Occipital lobe (tissue), 2 donors: ENCODE data around the gene DPPA3. TPM values are rescaled to one million over a fixed set of nuclear protein-coding genes. Genes with fewer than 3 reads are reported as not detected.
"Not testable (repeated sequence)": the region's sequence is repeated elsewhere in the genome, so short reads cannot be mapped to it uniquely, and the experiment has no call there.

Source experiments
- DNase-seq: peaks from one replicate; lab custom pipeline; 2025; lab: John Stamatoyannopoulos, UW
- total RNA-seq: library from RNA; depleted of rRNA; stranded (reverse); fragments of >200 nt; gene quantifications from one replicate; pipeline ENCODE4 v1.2.3, GENCODE V29; 2014

DPPA3 gene
- total RNA-seq, result not detected

DNA sequence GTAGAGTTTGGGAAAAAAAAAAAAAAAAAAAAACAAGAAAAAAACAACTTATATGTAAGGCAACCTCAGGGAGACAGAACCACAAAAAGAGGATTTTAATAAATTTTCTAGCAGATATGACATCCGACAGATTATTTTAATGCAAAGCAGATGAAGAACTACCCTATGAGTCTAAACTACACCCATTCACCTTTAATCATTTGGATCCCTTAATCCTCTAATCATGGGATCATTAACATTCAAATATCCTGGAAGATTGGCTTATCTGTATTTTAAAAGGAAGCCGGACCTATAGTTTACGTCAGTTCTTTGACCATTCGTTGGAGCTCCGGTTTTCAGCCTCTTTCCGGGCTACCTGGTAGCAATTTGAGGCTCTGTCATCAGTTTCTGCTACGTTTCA lies at the start of gene DPPA3:
DPPA3 (plus strand) TSS at position 301 of the 400 bp plus-strand sequence. CDS start 138 bp downstream, outside the sequence.
- no peak for DNase-seq

DNA sequence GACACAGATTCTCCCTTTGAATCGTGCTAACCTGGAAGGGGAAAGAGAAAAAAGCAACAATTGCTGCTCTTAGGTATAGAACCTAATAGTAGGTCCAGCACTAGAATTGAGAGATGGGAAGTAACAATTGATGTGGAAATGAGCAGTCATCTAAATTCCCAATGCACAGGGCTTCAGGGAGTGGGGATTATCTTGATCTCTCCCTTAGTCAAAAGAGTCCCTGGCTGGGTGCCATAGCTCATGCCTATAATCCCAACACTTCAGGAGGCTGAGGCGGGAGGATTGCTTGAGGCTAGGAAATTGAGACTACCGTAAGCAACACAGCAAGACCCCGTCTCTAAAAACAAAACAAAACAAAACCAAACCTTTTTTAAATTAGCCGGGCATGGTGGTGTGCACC lies 49.5 kb upstream of the DPPA3 start:
- DNase-seq, result no peak

DNA sequence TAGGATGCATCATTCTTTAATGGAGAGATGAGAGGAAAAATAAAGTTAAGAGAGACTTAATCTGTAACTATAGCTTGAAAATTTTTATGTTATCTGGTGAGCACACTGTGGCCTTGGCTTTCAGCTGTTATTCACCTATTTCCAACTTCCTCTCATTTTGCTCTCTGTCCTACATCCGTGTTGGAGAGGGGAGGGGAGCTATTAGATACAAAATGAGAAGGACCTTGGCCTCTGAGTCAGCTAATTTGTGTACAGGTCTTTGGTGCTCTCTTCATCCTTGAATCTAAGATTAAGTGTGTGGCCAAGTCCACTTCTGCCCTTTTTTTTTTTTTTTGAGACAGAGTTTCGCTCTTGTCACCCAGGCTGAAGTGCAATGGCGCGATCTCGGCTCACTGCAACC lies 44.6 kb upstream of the DPPA3 start:
- DNase-seq, result no peak

DNA sequence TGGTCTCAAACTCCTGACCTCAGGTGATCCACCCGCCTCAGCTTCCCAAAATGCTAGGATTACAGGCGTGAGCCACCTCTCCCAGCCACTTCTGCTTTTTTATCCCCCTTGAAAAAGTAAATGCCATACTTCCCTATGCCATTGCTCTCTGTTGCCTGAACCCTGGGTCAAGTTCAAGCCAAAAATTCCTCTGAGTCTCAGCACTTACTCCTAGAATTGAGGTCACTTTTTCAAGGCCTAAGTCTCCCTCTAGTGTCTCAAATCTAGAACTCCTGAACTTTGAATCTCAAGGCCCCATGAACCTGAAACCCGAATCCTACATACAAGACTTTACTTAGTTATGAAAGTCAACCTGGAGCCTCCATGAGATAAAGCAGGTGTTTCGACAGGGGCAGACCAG lies 44.1 kb upstream of the DPPA3 start:
- no peak for DNase-seq

DNA sequence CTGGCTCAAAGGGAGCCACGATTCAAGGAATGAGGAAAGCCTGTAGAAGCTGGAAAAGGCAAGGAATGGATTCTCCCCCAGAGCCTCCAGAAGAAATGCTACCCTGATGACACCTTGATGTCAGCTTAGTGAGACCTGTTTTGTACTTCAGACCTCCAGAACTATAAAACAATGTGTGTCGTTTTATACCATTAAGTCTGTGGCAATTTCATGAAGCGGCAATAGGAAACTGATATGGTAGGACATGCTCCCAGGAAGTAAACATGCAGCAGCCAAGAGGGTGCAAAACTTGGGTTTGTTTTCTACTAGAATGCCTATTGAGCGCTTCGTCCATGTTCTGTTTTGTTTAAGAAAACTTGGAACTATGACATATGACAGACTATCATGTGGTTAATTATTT lies 43.1 kb upstream of the DPPA3 start:
- no peak for DNase-seq

DNA sequence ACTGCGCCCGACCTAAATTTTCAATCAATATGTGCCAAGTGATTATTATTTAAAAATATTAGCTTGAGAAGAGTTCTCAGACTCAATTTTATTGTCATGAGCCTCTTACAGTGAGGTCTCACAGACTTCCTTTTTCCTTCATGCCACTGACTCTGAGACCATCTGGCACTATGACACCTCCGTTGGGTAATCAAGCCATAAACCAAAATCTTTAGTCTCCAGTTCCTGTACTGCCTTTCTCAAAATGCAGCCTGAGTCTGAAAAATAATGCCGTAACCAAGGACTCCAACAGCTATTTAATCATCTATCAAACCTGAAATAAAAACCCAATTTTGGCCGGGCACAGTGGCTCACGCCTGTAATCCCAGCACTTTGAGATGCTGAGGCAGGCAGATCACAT lies 35.8 kb upstream of the DPPA3 start:
- DNase-seq, result not testable (repeated sequence)

DNA sequence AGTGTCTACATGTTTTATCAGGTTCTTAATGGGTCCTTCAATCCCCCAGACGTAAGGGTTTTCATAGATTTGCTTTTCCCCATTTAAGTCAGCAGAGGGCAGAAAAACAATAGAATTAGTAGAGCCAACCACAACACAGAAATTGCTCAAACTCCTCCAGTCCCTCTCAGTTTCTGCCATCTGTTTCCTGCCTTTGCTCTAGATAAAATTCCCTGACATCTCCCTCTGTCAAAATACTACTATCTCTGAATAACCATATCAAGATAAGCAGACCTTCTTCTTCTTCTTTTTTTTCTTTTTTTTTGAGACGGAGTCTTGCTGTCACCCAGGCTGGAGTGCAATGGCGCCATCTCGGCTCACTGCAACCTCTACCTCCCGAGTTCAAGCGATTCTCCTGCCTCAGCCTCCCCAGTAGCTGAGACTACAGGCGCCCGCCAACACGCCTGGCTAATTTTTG lies 33.8 kb upstream of the DPPA3 start:
- DNase-seq, result not testable (repeated sequence)

DNA sequence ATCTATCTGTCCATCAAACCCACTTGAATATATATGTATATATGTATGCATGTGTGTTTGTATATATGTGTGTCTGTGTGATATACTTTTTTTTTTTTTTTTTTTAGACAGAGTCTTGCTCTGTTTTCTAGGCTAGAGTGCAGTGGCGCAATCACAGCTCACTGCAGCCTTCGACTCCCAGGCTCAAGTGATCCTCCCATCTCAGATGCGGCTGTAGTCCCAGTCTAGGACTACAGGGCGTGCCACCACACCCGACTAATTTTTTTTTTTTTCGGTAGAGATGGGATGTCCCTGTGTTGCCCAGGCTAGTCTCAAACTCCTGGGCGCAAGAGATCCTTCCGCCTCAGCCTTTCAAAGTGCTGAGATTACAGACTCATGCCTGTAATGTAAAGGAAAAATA lies 32.5 kb upstream of the DPPA3 start:
- DNase-seq, result no peak

DNA sequence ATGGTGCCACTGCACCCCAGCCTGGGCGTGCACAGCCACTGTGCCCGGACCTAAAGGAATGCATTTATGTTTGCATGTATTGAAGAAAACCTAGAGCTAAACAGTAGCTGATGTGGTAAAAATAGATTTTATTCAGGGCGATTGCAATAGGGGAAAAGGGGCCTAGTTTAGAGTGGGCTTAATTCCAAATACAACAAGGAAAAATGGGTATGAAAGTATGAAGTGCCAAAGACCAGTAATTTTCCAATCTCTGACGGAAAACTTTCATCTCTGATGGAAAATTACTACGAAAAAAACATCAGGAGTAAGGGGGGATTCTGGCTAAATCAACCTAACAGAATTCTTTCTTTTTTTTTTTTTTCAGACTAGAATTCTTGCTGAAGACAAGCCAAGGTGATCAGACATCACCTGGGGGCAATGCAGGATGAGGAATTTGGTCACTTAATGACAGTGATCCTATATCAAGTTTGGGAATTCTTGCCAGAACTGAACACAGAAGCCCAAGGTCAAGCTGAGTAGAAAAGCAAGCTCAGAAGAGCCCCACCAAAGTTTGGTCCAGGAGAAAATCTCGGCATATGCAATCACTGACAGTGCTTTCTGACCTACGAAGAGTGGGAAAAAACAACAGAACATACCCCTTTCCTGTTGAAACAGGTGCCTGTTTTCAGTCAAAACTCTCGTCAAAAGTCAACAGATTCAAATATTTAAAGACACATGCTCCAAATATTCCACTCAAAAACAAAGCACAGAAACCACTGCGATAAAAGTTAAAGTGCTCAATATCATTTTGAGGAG lies 31.8 kb upstream of the DPPA3 start:
- DNase-seq, result no peak

DNA sequence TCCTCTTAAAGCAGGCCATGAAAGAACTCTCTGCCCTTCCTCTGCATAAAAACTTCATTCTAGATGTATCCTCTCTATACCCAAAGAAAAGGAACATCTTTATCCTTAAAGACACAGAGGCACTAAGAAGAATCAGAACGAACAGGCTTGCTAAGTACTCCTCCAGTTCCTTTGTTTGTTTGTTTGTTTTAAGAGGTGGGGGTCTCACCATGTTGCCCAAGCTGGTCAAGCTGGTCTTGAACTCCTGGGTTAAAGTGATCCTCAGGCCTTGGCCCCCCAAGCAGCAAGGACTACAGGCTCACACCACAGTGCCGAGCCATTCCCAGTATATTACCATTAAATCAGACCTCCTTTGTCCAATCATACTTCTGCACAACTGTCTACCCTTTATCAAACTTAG lies 29.7 kb upstream of the DPPA3 start:
- DNase-seq, result no peak

DNA sequence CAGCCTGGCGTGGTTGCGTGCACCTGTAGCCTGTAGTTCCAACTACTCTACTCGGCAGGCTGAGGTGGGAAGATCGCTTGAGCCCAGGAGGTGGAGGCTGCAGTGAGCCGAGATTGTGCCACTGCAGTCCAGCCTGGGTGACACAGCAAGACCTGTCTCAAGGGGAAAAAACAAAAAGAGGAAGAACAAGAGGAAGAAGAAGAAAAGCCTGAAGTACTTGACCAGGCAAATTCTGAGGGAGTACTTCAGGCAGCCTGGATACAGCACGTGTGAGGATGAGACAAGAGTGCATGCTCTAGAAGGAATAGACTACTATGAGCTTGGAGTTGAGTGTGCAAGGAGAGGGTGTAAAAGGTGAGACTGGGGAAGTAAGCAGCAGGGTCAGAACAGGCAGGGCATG lies 17.4 kb upstream of the DPPA3 start:
- DNase-seq, result no peak

DNA sequence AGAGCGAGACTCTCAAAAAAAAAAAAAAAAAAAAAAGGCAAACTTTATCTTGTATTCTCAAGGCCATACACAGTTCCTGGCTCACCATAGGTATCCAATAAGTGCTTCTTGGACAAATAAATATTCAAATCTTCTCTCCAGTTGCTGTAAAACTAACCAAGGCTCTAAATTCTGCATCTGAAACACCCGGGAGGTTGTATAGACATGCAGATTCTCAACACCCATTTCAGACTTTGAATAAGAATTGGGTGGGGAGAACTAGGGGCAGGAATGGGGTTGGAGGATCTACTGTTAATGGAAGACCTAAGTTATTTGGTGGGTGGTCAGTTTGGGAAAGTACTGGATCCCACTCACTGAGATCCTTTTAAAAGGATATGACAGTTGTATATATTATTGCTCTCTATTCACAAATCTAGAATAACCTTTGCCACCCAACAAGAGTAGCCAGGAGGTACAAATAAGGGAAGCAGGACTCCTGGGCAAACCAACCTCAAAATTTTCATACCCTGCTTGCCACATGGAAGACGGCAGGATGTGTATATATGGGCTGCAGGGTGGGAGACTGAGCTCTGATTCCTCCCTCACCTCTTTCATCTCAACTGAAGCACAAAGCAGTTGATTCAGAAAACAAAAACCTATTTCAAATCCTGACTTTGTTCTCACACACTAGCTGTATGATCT lies 16.5 kb upstream of the DPPA3 start:
- DNase-seq, result no peak

DNA sequence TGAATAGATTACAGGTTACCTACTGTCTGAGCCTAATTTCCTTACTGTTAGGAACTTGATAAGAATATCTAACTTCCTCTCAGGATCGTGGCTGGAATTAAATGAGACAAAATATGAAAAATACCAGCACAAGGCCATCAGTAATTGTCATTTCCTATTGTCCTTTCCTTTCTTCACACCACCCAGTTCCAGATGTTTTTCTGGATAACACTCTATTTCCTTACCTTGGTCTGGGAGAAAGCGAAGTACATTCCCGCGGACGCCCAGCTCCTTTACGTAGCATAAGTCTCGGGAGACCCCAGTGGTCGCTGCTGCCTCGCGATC lies 16.0 kb upstream of the DPPA3 start:
- no peak for DNase-seq

DNA sequence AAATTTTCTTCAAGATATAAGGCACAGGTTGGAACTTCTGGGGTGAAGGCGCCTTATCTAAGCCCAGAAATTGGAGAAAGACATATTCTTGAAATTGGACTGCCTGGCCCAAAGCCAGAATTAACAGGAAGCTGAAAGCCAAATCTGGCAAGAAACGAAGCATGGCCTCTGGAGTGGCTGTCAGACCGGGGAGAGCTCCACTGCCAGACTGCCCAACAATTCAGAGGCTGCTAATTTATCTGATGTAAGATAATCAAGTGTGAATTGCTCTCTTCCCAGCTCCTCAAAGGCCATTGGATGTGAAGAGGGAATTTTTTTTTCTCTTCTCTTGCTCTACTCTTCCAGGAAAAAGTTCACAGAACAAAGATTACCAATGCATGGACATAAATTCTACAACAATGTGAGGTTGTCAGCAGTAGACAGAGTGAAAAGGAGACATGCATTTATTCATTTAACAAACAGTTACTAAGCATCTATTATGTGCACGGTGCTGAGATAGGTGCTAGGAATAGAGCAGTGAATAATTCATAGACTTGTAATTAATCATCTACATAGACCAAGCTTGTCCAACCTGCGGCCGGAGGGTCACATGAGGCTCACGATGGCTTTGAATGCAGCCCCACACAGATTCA lies 15.6 kb upstream of the DPPA3 start, which contains the start of gene GDF3:
GDF3 (minus strand) TSS at position 210 of the 632 bp plus-strand sequence; CDS start at position 163, 47 bp downstream.
- no peak for DNase-seq

DNA sequence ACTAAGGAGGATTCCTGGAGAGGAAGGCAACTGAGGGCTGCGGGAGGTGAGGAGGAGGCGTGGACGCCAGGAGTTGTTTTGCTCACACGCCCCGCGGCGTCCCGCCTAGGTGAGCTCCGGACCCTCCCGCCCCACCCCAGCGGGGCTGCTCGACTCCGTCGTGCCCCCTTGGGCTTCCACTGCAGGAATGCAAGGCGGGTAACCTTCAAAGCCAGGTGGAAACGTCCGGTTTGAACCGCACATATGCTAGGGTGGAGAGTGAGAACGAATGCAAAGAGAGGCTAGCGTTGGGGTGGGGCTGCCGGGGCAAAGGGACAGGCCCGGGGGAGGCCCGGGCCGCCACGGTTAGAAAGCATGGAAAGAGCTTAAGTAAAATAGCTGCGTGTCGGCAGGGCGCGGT lies 5.4 kb upstream of the DPPA3 start:
- DNase-seq, result no peak

DNA sequence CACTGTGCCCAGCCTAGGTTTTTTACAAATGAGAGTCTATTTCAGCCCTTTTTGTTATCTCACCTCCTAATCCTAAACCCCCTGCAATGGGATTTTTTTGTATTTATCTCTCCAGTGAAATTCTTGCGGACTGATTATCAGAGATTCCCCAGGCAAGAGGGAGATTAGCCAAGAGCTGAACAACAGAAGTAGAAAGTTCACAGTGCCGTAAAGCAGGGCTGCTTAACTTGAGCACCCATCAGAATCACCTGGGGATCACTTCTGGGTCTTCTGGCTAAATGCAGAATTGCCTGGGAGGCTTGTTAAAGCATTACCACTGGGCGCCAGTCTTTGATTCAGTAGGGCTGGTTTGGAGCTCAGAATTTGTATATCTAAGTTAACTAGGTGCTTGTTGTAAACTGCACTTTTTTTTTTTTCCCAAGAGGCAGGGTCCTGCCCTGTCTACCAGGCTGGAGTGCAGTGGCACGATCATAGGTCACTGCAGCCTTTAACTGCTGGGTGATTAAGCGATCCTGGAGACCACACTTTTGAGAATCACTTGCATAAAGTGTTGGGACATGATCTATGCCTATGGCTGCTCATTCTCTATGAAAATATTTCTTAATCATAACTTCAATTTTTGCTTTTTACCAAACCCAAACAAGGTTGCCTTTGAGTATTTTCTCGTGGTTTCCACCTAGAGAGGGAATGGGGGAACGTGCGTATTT lies 1.1 kb upstream of the DPPA3 start:
- DNase-seq, result no peak

DNA sequence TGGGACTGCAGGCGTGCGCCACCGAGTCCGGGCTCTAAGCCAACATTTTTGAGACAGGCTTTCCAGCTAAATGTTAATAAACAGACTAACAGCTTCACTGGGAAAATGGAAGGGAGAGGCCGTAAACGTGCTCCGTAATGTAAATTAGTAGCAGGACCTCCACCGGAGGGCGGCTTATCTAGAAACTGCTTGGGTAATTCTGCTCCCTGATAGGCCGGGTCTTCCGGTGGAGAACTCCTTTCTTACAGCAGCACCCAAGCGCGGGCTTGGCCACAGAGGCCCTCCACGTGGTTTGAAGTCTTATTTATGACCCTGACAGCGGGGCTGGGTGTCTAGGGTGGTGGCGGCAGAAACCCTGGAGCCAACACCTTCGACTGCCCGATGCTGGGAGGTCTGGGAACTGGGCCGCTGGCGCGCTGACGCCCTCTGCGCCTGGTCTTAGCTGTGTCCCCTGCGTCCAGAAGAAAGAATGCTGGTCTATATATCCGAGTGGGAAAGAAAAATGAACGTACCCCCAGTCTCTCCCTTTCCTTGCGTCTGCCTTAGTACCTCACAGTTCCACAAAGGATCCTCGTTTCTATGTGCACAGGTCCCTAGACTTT lies 1.7 kb downstream of the DPPA3 start:
- no peak for DNase-seq

DNA sequence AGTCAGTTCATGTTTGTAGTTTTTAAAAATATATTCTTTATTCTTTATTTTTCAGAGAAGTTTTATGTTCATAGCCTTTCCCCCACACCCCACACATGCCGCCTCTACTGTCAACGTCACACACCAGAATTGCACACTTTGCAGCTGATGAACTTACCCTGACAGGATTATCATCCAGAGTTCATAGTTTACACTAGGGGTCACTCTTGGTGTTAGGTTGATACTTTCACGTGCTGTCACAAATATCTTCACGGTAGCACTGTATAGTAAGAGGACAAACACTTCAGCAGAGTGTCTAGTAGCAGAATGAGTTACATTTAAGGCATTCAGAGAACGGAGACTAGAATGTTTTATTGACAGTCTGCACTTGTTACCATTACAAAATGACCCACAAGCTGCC lies 5.1 kb downstream of the DPPA3 start:
- no peak for DNase-seq

DNA sequence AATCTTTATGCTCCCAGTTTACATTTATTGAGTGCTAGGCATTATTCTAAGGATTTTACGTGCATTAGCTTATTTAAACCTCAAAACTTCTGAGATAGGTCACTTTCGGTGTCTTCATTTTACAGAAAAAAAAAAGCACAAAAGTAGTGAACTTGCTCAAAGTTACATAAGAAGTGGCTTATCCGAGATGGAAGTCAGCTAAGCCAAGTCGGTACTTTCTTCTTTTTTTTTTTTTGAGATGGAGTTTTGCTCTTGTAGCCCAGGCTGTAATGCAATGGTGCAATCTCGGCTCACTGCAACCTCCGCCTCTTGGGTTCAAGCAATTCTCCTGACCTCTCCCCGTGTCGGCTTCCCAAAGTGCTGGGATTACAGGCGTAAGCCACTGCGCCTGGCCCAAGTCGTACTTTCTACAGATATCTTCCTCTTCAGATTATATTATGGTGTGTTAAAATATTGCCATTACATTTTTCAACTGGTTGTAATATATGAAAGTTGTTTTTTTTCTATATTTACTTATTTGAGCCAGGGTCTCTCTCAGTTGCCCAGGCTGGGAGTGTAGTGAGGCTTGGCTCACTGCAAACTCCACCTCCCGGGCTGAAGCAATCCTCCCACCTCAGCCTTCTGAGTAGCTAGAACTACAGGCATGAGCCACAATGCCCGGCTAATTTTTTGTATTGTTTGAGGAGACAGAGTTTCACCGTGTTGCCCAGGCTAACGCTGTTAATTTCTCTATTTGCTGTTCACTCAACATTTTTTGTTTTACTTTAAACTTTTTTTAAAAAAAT lies 8.9 kb downstream of the DPPA3 start:
- DNase-seq, result no peak

DNA sequence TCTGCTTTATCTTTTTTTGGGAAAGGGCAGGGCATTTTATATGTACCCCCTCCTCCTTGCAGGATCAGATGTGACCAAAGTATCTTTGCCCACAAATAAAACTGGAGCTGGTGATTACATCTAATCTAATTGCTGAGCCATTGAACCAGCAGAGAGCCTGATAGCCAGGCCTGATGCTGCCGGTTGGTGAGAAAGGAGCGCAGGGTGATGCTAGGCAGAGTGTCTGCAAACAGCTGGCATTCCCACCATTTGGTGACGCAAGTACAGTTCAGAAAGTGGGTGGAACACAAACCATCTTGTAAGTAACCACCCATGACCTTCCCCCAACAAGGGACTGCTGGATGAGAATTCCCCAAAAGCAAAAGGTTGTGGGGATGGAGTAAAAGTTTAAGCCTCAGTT lies 12.7 kb downstream of the DPPA3 start:
- DNase-seq, result no peak

DNA sequence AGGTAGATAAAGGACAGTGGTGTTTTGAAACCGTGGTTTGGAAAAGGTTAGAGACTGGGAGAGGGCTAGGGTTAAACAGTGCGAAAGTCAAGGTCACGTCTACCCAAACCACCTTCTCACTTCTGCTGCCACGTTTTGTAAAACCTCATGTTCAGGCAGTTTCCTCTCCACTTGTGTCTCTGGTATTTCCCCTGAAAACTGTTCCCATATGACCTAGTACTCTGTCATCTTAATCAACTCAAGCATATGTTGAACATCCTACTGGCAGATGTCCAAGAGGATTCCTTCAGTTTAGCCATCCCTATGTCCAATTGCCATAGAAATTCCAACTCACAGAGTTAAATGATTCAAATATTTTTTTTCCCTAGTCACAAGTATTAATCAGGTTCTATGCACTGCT lies 18.5 kb downstream of the DPPA3 start:
- DNase-seq, result no peak
